Right cardiac atrium (tissue), 5 donors: Measurements from ENCODE around the gene SMG6. TPM values are rescaled to one million over a fixed set of nuclear protein-coding genes. Genes with fewer than 3 reads are reported as not detected.
A peak's percentile ranks its signal among the peaks of the same experiment; 100 is the strongest.
"Not testable (repeated sequence)": the region's sequence is repeated elsewhere in the genome, so short reads cannot be mapped to it uniquely, and the experiment has no call there.

Experiments used
- ATAC-seq, 2 donors: fragments of 200-7000 bp; cut with Tn5 transposase; one replicate each; pipeline versions ENCODE4 v1.8.0 to v1.9.1; 2020; ENCODE audit warnings: moderate library complexity in 2 of 2, mild to moderate bottlenecking in 1 of 2
- DNase-seq, 3 donors: peaks; one replicate each; pipeline ENCODE4 v3.0.0-alpha.2; 2020
- H3K27ac ChIP-seq: one replicate; pipeline ENCODE4 v1.5.1; 2013; ENCODE audit warnings: mild to moderate bottlenecking, low read length, control low read depth, moderate library complexity
- H3K27me3 ChIP-seq: one replicate; pipeline ENCODE4 v1.6.1; 2013; ENCODE audit not compliant: control insufficient read depth, insufficient read depth
- H3K4me1 ChIP-seq: one replicate; pipeline ENCODE4 v1.6.1; 2013; ENCODE audit warnings: low read length; ENCODE audit not compliant: control insufficient read depth, insufficient read depth
- H3K4me3 ChIP-seq: one replicate; pipeline ENCODE4 v1.5.1; 2013; ENCODE audit warnings: low read length, control low read depth
- H3K9me3 ChIP-seq: one replicate; pipeline ENCODE4 v1.6.1; 2013; ENCODE audit warnings: low read length; ENCODE audit not compliant: control insufficient read depth
- WGBS: extraction: QIAGEN DNeasy Blood & Tissue Kit; methylation state at CpG from one replicate; pipeline ENCODE4 v1.1.7; 2013; 5-methylcytosine and 5-hydroxymethylcytosine counted together
- intact Hi-C, 4 donors: fragments of 100-400 bp; cut with DNase I; formaldehyde crosslinking; loops; one replicate each; pipeline versions ENCODE4 v1.11.0 to v1.14.0; 2022 to 2023
- polyA plus RNA-seq: library from polyadenylated mRNA; stranded (reverse); fragments of 200-250 nt; gene quantifications from one replicate; pipeline ENCODE4 v1.2.3, GENCODE V29; 2013
- total RNA-seq, 4 donors: library from RNA; stranded (reverse); fragmentation: NEBNext Ultra II Directional; extraction: Animal tissue kit (Norgen Biotek cat#: 25700); gene quantifications; one replicate each; pipeline ENCODE4 v1.2.1, GENCODE V29; 2021
- donor health status: healthy with polysubstance abuse.
- donor health status: DM: no; HTN: yes; CAD: no.
- donor health status: DM: no; HTN: no; CAD: no.
- donor health status: DM: no; HTN: yes; CAD: no; lungs with severe emphysema.
- donor health status: DM: yes; HTN: yes; CAD: no.

SMG6 gene
- total and polyA plus RNA-seq, 5 donors, result 18.7 to 36.0 (median 27.6) TPM

DNA sequence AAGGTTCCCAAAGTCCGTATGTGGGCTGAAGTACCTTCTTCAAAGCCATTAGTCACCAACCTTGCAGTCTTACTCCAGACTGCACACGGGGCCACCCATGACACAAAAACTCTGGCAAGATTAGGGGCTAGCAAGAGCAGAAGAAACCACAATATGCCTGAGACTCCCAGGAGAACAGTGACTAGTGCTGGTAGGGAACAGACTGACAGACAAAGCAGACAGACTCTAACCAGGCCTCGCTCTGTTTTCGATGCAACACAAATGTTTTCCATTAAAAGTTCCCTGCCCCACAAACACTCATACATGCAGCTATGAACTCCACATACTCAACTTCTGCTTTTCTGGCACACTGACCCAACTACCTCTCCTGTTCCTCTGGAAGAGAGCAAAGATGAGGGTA, 146.5 kb downstream of the SMG6 start:
- ATAC-seq (peak; percentile 53 to 81), DNase-seq (no peak)
- no peaks in the 10 kb centered on the region for H3K9me3 ChIP-seq
- H3K4me1 ChIP-seq, result peaks cover 6% of the 10 kb centered on the region
- H3K27me3 ChIP-seq, result no peaks in the 10 kb centered on the region
- peak overlapping the region; percentile 74 for H3K27ac ChIP-seq
- intact Hi-C loops, result no loop called here
- 51% methylated on average over 4 of the region's 4 CpGs for WGBS
- H3K4me3 ChIP-seq, result no peak overlapping the region

GRCh38 chr17:2156666-2157065, 146.9 kb downstream of the SMG6 start:
- ATAC-seq, result peak in 1 of 2 donors; percentile 8
- peak in 1 of 3 donors; percentile 26 for DNase-seq
- Histone ChIP-seq H3K27ac (peak overlapping the region; percentile 74), H3K4me3 (no peak overlapping the region), H3K27me3 (no peaks in the 10 kb centered on the region), H3K4me1 (peaks cover 6% of the 10 kb centered on the region), H3K9me3 (no peaks in the 10 kb centered on the region)
- WGBS, result 93% methylated on average over 8 of the region's 8 CpGs
- intact Hi-C loops, result no loop called here

- no peak for DNase-seq
- WGBS, result 83% methylated on average over 4 of the region's 4 CpGs
- Histone ChIP-seq H3K27me3 (no peaks in the 10 kb centered on the region), H3K4me1 (peaks cover 6% of the 10 kb centered on the region), H3K4me3 (no peak overlapping the region), H3K27ac (no peak overlapping the region), H3K9me3 (no peaks in the 10 kb centered on the region)
- intact Hi-C loops, result no loop called here
- no peak for ATAC-seq
Observed at GRCh38 chr17:2155573-2155972, 148.0 kb downstream of the SMG6 start.

DNA sequence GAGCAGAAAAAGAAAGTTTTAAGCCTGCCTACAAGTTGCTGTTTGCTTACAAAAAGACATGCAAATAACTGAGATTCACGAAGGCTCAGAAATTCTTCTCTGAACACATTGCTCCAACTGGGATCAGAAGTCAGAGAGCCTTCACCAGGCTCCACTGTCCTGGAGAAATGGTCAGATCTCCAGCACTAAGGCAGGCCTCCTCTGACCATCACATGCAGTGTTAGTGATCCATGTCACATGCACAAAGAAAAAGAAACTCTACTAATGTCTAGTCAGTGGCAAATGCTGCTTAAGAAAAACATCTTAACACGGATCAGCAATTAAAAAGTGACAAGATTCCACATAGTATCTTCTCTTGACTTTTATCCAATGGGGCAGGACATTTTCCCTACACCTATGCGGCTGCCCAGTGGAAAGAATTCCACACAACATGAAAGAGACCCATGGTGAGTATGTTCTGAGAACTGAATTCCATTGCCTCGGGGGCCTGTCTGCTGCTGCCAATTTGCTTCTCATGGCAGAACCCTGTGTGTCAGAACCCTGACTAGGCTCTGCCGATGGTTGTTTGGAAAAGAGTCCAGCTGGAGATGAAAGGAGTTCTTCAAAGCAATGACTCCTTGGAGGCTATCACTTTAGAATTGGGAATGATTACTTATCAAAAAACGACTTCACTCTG, 152.1 kb downstream of the SMG6 start:
- ATAC-seq, result no peak
- peak in 1 of 3 donors; percentile 7 for DNase-seq
- Histone ChIP-seq H3K4me1 (no peaks in the 10 kb centered on the region), H3K9me3 (no peaks in the 10 kb centered on the region), H3K4me3 (no peak overlapping the region), H3K27me3 (no peaks in the 10 kb centered on the region), H3K27ac (no peak overlapping the region)
- intact Hi-C loops, result no loop called here
- 53% methylated on average over 6 of the region's 6 CpGs for WGBS

GRCh38 chr17:2150806-2151205, 152.8 kb downstream of the SMG6 start:
- 70% methylated on average over 6 of the region's 6 CpGs for WGBS
- Histone ChIP-seq H3K4me1 (no peaks in the 10 kb centered on the region), H3K27ac (no peak overlapping the region), H3K4me3 (no peak overlapping the region), H3K9me3 (no peaks in the 10 kb centered on the region), H3K27me3 (no peaks in the 10 kb centered on the region)
- intact Hi-C loops, result no loop called here
- DNase-seq, result peak in 1 of 3 donors; percentile 47
- no peak for ATAC-seq

GRCh38 chr17:2149934-2150333, 153.7 kb downstream of the SMG6 start:
- ATAC-seq, result peak in 1 of 2 donors; percentile 25
- WGBS, result 89% methylated on average over 10 of the region's 10 CpGs
- intact Hi-C loops, result no loop called here
- DNase-seq, result peak in 1 of 3 donors; percentile 5
- H3K4me1 ChIP-seq, result no peaks in the 10 kb centered on the region
- H3K27ac ChIP-seq, result no peak overlapping the region
- no peak overlapping the region for H3K4me3 ChIP-seq
- H3K9me3 ChIP-seq, result no peaks in the 10 kb centered on the region
- H3K27me3 ChIP-seq, result no peaks in the 10 kb centered on the region

DNA sequence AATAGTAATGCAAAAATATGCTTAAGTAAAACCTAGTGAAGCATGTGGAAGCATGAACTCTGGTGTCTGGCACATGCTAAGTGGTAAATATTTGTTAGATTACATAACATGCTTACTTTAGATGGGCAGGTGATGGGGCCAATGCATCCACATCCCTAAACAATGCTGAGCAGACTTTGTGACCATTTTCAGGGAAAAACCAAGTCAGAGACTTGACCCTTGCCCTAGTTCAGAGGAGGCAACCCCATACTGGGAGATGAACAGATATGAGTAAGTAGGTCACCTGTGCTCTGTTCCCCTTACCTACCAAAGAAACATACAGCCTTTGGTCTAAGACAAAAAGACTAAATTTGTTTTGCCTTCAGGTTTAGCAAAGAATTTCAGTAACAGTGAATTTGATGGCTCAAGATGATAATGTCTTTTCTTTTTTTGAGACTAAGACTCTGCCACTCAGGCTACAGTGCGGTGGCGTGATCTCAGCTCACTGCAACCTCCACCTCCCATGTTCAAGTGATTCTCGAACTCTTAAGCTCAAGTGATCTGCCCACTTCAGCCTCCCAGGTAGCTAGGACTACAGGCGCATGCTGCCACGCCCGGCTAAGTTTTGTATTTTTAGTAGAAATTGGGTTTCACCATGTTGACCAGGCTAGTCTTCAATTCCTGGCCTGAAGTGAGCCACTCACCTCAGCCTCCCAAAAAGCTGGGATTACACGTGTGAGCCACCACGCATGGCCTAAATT, 157.3 kb downstream of the SMG6 start:
- intact Hi-C loops, result no loop called here

DNA sequence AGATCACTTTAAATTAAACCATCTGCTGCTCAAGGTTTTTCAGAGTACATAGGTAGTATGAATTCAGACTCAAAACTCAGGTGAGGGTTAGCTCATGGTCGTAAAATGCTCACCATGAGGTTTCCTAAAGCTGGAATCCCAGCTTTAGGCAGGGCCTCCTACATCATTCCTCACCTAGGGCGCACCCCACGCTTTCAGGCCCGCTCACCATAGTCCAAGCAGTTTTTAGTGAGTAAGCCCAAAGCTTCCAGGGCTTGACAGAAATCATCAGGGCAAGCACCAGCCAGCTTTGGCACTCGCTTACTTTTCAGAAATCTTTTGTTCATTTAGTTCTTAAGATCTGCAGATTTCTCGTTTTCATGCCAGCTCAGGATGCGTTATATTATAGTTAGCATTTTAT, 158.9 kb downstream of the SMG6 start:
- DNase-seq (peak in 1 of 3 donors; percentile 16), ATAC-seq (no peak)
- H3K9me3 ChIP-seq, result no peaks in the 10 kb centered on the region
- H3K27me3 ChIP-seq, result no peaks in the 10 kb centered on the region
- no peak overlapping the region for H3K4me3 ChIP-seq
- H3K27ac ChIP-seq, result no peak overlapping the region
- intact Hi-C loops, result no loop called here
- 95% methylated on average over 7 of the region's 7 CpGs for WGBS
- no peaks in the 10 kb centered on the region for H3K4me1 ChIP-seq

More for the DNA sequence above, 157.3 kb downstream of the SMG6 start:
- DNase-seq (no peak), ATAC-seq (no peak)
- H3K4me1 ChIP-seq, result no peaks in the 10 kb centered on the region
- H3K4me3 ChIP-seq, result no peak overlapping the region
- 98% methylated on average over 8 of the region's 8 CpGs for WGBS
- H3K27ac ChIP-seq, result no peak overlapping the region
- H3K27me3 ChIP-seq, result no peaks in the 10 kb centered on the region
- H3K9me3 ChIP-seq, result no peaks in the 10 kb centered on the region

GRCh38 chr17:2143332-2143731, 160.3 kb downstream of the SMG6 start:
- ATAC-seq (no peak), DNase-seq (no peak)
- intact Hi-C loops, result no loop called here
- no peak overlapping the region for H3K27ac ChIP-seq
- WGBS, result 94% methylated on average over 3 of the region's 3 CpGs
- no peak overlapping the region for H3K4me3 ChIP-seq
- H3K4me1 ChIP-seq, result peaks cover 3% of the 10 kb centered on the region
- H3K27me3 ChIP-seq, result no peaks in the 10 kb centered on the region
- no peaks in the 10 kb centered on the region for H3K9me3 ChIP-seq

- ATAC-seq, H3K9me3 ChIP-seq, intact Hi-C loops, H3K4me3 ChIP-seq, H3K4me1 ChIP-seq, H3K27ac ChIP-seq, DNase-seq, H3K27me3 ChIP-seq: not testable (repeated sequence)
- WGBS, result 95% methylated on average over 8 of the region's 8 CpGs
Observed at GRCh38 chr17:2142682-2143081, 160.9 kb downstream of the SMG6 start.

DNA sequence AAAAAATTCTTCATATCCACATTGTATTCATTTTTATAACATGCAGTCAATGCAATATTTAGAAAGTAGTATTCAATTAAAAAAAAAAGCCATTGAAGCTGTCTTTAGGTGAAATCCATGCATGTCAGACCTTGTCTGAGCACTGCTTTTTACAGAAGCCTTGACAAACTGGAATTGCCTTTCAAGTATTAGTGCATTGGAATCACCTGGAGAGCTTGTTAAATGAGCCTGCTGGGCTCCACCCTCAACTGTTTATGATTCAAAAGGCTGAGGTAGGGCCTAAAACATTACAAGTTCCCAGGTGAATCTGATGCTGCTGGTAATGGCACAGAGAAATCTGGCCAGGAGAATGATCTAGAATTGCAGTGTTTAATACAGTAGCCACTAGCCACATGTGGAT, 162.9 kb downstream of the SMG6 start:
- intact Hi-C loops, result no loop called here
- Histone ChIP-seq H3K4me1 (peaks cover 9% of the 10 kb centered on the region), H3K27me3 (no peaks in the 10 kb centered on the region), H3K27ac (no peak overlapping the region), H3K4me3 (no peak overlapping the region), H3K9me3 (no peaks in the 10 kb centered on the region)
- ATAC-seq (no peak), DNase-seq (no peak)
